Retinal pigment epithelial cell (primary cell): ENCODE results near the gene SFTPA1.
"Not testable (repeated sequence)": the region's sequence is repeated elsewhere in the genome, so short reads cannot be mapped to it uniquely, and the experiment has no call there.

Experiments
- DNase-seq: peaks from one replicate; pipeline ENCODE4 v3.0.0-alpha.2; 2010; ENCODE audit warnings: low read depth
- H3K4me3 ChIP-seq: 2 replicates; pipeline ENCODE4 v1.5.1; 2011; ENCODE audit warnings: mild to moderate bottlenecking, low read length, control low read depth, moderate library complexity
- TF ChIP-seq, protein P1 (sequence below): conservative IDR thresholded peaks from 2 replicates; pipeline ENCODE4 v1.5.1; 2011; ENCODE audit warnings: low read depth, low read length, control low read depth, inconsistent platforms

Gene SFTPA1

DNA sequence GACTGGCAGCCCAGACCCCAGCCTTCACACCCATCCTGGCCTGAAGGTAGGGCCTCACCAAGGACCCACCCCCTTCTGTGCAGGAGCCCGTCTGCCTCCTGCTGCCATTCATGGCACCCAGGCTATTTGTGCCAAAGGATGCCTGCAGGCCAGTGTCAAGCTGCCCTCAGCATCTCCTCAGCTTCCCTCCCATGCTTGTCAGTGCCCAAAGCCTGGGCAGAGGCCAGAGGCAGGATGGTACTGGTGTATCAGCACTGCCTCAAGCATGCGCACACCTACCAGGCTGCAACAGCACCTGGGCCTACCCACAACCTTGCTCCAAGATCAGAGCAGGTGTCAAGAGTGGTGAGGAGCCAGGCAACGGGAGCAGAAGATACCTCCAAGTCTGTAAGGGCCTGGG lies 27.6 kb downstream of the SFTPA1 start:
- no peak for DNase-seq
- TF ChIP-seq, protein P1, sequence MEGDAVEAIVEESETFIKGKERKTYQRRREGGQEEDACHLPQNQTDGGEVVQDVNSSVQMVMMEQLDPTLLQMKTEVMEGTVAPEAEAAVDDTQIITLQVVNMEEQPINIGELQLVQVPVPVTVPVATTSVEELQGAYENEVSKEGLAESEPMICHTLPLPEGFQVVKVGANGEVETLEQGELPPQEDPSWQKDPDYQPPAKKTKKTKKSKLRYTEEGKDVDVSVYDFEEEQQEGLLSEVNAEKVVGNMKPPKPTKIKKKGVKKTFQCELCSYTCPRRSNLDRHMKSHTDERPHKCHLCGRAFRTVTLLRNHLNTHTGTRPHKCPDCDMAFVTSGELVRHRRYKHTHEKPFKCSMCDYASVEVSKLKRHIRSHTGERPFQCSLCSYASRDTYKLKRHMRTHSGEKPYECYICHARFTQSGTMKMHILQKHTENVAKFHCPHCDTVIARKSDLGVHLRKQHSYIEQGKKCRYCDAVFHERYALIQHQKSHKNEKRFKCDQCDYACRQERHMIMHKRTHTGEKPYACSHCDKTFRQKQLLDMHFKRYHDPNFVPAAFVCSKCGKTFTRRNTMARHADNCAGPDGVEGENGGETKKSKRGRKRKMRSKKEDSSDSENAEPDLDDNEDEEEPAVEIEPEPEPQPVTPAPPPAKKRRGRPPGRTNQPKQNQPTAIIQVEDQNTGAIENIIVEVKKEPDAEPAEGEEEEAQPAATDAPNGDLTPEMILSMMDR, result no peak
- H3K4me3 ChIP-seq, result no peak overlapping the region

DNA sequence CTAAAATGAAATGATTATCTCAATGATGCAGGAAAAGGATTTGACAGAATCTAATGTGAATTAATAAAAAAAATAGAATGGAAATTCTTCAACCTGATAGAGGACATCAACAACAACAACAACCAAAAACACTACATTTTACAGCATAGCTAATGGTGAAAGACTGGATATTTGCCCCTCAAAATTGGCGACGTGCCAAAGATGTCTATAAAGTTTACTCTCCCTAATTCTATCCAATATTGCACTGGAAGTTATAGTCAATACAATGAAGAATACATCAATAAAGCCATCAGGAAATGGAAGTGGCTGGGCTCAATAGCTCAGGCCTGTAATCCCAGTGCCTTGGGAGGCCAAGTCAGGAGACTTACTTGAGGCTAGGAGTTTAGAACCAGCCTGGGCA lies 42.0 kb downstream of the SFTPA1 start:
- DNase-seq, H3K4me3 ChIP-seq: not testable (repeated sequence)

DNA sequence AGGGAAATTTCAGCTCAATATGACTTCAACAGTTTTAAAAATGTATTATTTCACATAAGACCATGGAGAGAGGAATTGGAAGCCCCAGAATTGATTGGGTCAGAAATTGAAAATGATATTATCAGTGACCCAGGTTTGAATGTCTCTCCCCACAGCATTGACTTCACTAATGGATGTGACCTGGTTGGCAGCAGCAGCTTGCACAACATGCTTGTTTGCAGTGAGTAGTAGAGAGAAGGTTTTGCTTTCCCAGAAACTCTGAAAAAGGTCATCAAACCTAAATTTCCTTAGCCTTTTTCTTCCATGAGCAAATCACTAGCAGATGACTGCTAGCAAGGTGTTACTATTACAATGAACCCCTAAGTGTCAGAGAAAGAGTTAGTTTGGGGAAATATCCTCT lies 52.5 kb downstream of the SFTPA1 start:
- H3K4me3 ChIP-seq, DNase-seq: not testable (repeated sequence)

DNA sequence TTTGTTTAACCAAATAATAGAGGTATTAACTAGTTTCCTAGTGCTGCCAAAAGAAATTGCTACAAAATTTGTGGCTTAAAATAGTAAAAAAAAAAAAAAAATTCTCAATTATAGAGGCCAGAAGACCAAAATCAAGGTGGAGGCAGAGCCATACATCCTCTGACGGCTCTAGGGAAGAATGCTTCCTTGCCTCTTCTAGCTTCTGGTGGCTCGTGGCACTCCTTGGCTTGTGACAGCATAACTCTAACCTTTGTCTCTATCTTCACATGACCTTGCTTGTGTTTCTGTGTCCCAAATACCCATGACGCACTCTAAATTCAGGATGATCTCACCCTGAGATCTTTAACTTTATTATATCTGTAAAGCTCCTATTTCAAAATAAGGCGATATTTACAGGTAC lies 53.9 kb downstream of the SFTPA1 start:
- not testable (repeated sequence) for DNase-seq, H3K4me3 ChIP-seq
